Fibroblast of lung (primary cell): ENCODE results near the gene SNHG17. TPM values are rescaled to one million over a fixed set of nuclear protein-coding genes. Genes with fewer than 3 reads are reported as not detected.

Experiments
- DNase-seq, 2 donors: peaks; one replicate each; pipeline versions ENCODE4 v3.0.0 to v3.0.0-alpha.2; 2010; ENCODE audit warnings: low read depth in 2 of 2
- H2AFZ ChIP-seq: 2 replicates; pipeline ENCODE4 v1.5.1; 2012; ENCODE audit warnings: low read length, control low read depth, inconsistent platforms
- H3K27ac ChIP-seq: 2 replicates; pipeline ENCODE4 v1.5.1; 2011; ENCODE audit warnings: low read length, control low read depth; ENCODE audit not compliant: insufficient read depth
- H3K27me3 ChIP-seq: 2 replicates; pipeline ENCODE4 v1.5.1; 2011; ENCODE audit warnings: mild to moderate bottlenecking, low read length; ENCODE audit not compliant: control insufficient read depth, insufficient read depth
- H3K36me3 ChIP-seq: 2 replicates; pipeline ENCODE4 v1.5.1; 2011; ENCODE audit warnings: low read length; ENCODE audit not compliant: control insufficient read depth, insufficient read depth
- H3K4me1 ChIP-seq: 2 replicates; pipeline ENCODE4 v1.5.1; 2011; ENCODE audit warnings: low read length; ENCODE audit not compliant: control insufficient read depth, insufficient read depth; ENCODE audit errors: extremely low read depth
- H3K4me2 ChIP-seq: 2 replicates; pipeline ENCODE4 v1.5.1; 2011; ENCODE audit warnings: low read length, control low read depth; ENCODE audit not compliant: insufficient read depth; ENCODE audit errors: extremely low read depth
- H3K4me3 ChIP-seq, 4 experiments: fragments of 200-600 bp in 1 of 4; sonication (generic) in 1 of 4; replicated peaks in 1 of 4; 2 replicates each; pipeline ENCODE4 v1.5.1; 2011 to 2016; ENCODE audit warnings: low read length in 4 of 4, low read depth in 3 of 4, mild to moderate bottlenecking in 3 of 4, control low read depth in 2 of 4, inconsistent platforms in 1 of 4, mixed read lengths in 1 of 4; ENCODE audit not compliant: insufficient read depth in 1 of 4; ENCODE audit errors: control extremely low read depth in 1 of 4
- H3K79me2 ChIP-seq: 2 replicates; pipeline ENCODE4 v1.5.1; 2012; ENCODE audit warnings: mild to moderate bottlenecking, low read length, inconsistent platforms; ENCODE audit not compliant: control insufficient read depth, insufficient read depth
- H3K9ac ChIP-seq: 2 replicates; pipeline ENCODE4 v1.5.1; 2011; ENCODE audit warnings: mild to moderate bottlenecking, low read length, control low read depth; ENCODE audit not compliant: insufficient read depth
- H3K9me3 ChIP-seq: 2 replicates; pipeline ENCODE4 v1.5.1; 2012; ENCODE audit warnings: low read depth, low read length; ENCODE audit not compliant: control insufficient read depth, insufficient read depth
- H4K20me1 ChIP-seq: 2 replicates; pipeline ENCODE4 v1.5.1; 2011; ENCODE audit warnings: low read length; ENCODE audit not compliant: control insufficient read depth, insufficient read depth; ENCODE audit errors: extremely low read depth
- CTCF ChIP-seq, 2 donors: IDR thresholded peaks in 1 of 2; conservative IDR thresholded peaks in 1 of 2; 1 replicate in 1 of 2; 2 replicates in 1 of 2; pipeline ENCODE4 v1.5.1; 2011 to 2012; ENCODE audit warnings: low read length in 2 of 2, control low read depth in 1 of 2, inconsistent platforms in 1 of 2, low read depth in 1 of 2, mild to moderate bottlenecking in 1 of 2
- EZH2 ChIP-seq: IDR thresholded peaks from 2 replicates; pipeline ENCODE4 v1.5.1; 2012; ENCODE audit warnings: low read length, control low read depth, mild to moderate bottlenecking; ENCODE audit errors: missing control alignments
- polyA plus RNA-seq, 2 donors: library from polyadenylated mRNA; depleted of rRNA in 1 of 2; stranded (reverse) in 1 of 2; unstranded in 1 of 2; fragments of >200 nt; gene quantifications; 2 replicates each; pipeline ENCODE4 v1.2.1, GENCODE V29; 2011 to 2012; ENCODE audit warnings: missing spikeins in 1 of 2
- total RNA-seq: library from RNA; depleted of rRNA; stranded (reverse); fragments of >200 nt; gene quantifications from 2 replicates; pipeline ENCODE4 v1.2.1, GENCODE V29; 2014

Gene SNHG17
- total and polyA plus RNA-seq, 2 donors (not counting 1 experiment from before 2014, with no cell fraction given), result 10.6 to 15.0 TPM

- H3K79me2 ChIP-seq, result no peaks in the 10 kb centered on the region
- no peak overlapping the region for H3K4me3 ChIP-seq
These were observed 27.8 kb downstream of the SNHG17 start for GRCh38 chr20:38407321-38407720.

GRCh38 chr20:38406476-38406875 is 28.7 kb downstream of the SNHG17 start:
- H3K9ac ChIP-seq, result no peak overlapping the region
- H3K27me3 ChIP-seq, result no peaks in the 10 kb centered on the region
- H3K4me1 ChIP-seq, result no peaks in the 10 kb centered on the region
- TF ChIP-seq CTCF (conservative IDR thresholded peaks at IDR 0.05 in 1 of 2, IDR thresholded peaks at IDR 0.05 in 1 of 2; ENCODE audit: low read depth in 1 of 2, low read length in 2 of 2) (no peak), EZH2 (no peak)
- no peaks in the 10 kb centered on the region for H4K20me1 ChIP-seq
- DNase-seq, result no peak
- H3K27ac ChIP-seq, result no peak overlapping the region
- no peak overlapping the region for H2AFZ ChIP-seq
- no peaks in the 10 kb centered on the region for H3K36me3 ChIP-seq
- no peaks in the 10 kb centered on the region for H3K9me3 ChIP-seq
- no peaks in the 10 kb centered on the region for H3K79me2 ChIP-seq
- H3K4me2 ChIP-seq, result no peak overlapping the region
- H3K4me3 ChIP-seq, result no peak overlapping the region

More at GRCh38 chr20:38407321-38407720, 27.8 kb downstream of the SNHG17 start:
- H3K27ac ChIP-seq, result no peak overlapping the region
- H4K20me1 ChIP-seq, result no peaks in the 10 kb centered on the region
- no peaks in the 10 kb centered on the region for H3K9me3 ChIP-seq
- H3K27me3 ChIP-seq, result no peaks in the 10 kb centered on the region
- H3K4me2 ChIP-seq, result no peak overlapping the region
- TF ChIP-seq EZH2, result no peak
- no peak for TF ChIP-seq CTCF (conservative IDR thresholded peaks at IDR 0.05 in 1 of 2, IDR thresholded peaks at IDR 0.05 in 1 of 2; ENCODE audit: low read depth in 1 of 2, low read length in 2 of 2)
- no peak for DNase-seq
- no peaks in the 10 kb centered on the region for H3K4me1 ChIP-seq
- H3K9ac ChIP-seq, result no peak overlapping the region
- no peak overlapping the region for H2AFZ ChIP-seq
- H3K36me3 ChIP-seq, result no peaks in the 10 kb centered on the region

- Histone ChIP-seq H3K27ac (no peak overlapping the region), H3K9me3 (no peaks in the 10 kb centered on the region), H3K9ac (no peak overlapping the region), H3K4me2 (no peak overlapping the region), H3K4me3 (no peak overlapping the region), H3K4me1 (no peaks in the 10 kb centered on the region), H3K36me3 (no peaks in the 10 kb centered on the region), H3K27me3 (no peaks in the 10 kb centered on the region), H3K79me2 (no peaks in the 10 kb centered on the region), H4K20me1 (no peaks in the 10 kb centered on the region), H2AFZ (no peak overlapping the region)
- TF ChIP-seq CTCF (conservative IDR thresholded peaks at IDR 0.05 in 1 of 2, IDR thresholded peaks at IDR 0.05 in 1 of 2; ENCODE audit: low read depth in 1 of 2, low read length in 2 of 2) (no peak), EZH2 (no peak)
- no peak for DNase-seq
These were observed 30.0 kb downstream of the SNHG17 start for GRCh38 chr20:38405132-38405531.
